DMS53 treated with DMSO at 0.1 percent for 48 hours (cell line): ENCODE results near the gene STX4.
"Not testable (repeated sequence)": the region's sequence is repeated elsewhere in the genome, so short reads cannot be mapped to it uniquely, and the experiment has no call there.

Source experiments
- DNase-seq: peaks from one replicate; lab custom pipeline; 2025; ENCODE audit not compliant: unreplicated experiment; lab: John Stamatoyannopoulos, UW

The STX4 gene

DNA sequence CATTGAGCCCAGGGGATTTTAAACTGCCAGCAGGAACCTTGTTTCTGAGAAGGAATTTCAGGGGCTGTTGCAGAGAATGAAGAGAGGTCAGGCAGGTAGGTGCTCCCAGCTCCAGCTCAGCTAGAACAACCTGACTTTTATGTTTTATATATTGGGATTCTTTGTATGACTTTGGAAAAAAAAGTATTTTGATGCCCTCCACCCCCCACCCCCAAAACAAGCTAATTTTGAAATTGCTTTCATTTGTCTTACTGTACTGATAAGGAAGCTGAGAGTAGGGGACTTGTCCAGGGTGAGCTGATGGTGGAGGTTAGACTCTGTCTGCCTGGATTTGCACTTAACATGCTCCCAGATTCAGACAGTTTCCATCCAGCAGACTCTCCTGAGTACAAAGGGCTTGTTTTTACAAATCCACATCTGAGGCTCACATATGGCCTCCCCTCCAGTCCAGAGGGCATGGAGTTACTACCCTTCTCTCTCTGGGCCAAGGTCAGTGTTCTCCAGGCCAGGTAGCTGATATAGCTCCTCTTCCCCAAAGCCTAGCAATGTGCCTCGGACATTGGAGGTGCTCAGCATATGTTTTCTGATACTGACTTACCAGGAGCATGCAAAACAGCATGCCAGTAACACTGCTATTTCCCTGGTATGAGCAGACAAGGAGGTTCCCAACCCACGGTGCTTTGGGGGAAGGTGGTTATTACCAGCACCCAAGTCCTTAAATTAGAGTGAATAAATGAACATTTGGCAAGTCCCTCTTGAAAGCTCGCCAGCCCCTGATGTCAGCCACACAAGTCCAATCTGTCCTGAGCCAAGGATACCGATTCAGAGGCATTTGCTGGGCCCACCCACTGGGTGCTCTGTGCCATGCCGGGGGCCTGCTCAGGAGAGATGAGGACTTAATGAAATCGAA, 34.3 kb upstream of the STX4 start:
- DNase-seq: no peak

DNA sequence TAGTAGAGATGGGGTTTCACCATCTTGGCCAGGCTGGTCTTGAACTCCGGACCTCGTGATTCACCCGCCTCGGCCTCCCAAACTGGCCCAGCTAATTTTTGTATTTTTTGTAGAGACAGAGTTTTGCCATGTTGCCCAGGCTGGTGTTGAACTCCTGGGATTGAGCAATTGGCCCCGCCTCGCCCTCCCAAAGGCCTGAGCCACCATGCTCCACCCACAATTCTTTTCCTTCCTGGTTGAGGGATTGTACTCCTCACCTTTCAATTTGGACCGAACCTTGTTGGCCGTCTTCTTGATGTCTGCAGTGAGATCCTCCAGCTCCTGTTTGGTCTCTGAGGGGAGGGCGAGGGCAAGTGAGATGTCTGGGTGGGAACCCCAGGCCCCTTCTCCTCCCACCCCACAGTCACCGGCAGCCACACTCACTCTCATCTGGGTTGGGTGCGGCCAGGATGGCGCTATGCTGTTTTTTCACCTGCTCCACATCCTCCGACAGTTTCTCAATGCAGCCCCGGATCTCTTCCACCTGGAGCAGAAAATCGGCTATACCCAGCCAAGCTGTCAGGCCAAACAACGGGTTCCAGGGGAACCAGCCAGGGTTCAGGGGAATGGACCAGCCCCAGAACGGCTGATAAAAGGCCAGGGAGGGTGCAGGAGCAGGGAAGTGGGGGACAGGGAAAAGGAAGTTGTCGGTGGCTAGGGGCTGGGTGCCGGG, 32.5 kb upstream of the STX4 start:
- DNase-seq: no peak

GRCh38 chr16:31001507-31002249, 31.7 kb upstream of the STX4 start:
- no peak for DNase-seq

DNA sequence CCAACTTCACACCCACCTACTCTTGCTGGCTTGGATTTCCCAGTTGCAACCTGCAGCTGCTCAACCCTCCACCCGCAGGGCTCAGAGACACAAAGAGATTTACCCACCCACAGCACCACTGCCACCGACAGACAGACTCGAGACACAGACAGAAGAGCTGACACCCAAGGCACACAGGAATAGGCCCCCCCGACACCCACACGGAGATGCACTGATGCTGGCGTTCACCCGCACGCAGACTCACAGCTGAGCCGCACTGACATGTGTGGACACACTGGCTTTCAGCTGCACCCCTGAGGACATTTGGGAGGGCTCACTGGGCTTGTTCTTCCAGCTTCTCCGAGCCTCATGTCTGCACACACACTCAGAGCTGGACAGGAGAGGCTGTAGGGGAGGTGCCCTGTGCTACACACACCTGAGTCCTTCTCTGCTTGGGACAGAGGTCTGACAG, 31.1 kb upstream of the STX4 start:
- DNase-seq: no peak

DNA sequence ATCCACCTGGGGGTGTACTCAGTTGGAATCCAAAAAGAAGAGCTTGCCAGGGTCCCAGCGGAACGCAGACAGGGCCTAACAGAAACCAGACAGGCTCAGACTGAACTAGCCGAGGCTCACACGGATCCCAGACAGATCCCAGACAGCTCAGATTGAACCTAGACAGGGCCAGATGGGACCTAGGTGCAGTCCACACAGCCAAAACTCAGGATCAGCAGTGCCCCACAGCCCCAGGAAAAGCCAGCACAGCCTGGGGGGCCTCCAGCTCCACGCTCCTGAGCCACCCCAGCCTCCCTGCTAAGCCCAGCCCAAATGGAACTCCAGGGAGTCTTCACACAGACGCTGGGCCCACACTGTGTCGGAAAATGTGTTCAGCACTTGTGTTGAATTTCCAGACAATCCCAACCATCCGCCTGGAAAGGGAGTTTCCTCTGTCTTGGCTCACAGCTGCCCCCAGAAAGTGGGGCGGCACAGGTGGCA, 30.5 kb upstream of the STX4 start:
- DNase-seq: no peak

DNA sequence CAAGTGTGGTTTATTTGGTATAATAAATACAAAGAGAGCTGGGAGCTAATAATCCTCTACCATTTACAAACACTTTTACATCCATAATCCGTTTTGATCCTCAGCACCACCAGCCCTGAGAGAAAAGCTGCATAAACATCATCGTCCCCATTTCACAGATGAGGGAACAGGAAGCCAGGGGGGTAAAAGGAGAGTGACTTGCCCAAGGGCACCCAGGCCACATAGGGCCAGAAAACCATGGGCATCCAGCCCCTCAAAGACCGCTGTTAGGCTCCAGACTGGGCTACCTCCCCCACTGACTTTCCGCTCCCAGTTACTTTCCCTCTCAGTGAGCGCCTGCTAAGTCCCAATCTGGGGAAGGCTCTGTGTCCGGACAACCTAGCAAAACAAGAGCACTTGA, 29.6 kb upstream of the STX4 start:
- DNase-seq: no peak

GRCh38 chr16:31004658-31005057, 28.7 kb upstream of the STX4 start:
- DNase-seq: no peak

DNA sequence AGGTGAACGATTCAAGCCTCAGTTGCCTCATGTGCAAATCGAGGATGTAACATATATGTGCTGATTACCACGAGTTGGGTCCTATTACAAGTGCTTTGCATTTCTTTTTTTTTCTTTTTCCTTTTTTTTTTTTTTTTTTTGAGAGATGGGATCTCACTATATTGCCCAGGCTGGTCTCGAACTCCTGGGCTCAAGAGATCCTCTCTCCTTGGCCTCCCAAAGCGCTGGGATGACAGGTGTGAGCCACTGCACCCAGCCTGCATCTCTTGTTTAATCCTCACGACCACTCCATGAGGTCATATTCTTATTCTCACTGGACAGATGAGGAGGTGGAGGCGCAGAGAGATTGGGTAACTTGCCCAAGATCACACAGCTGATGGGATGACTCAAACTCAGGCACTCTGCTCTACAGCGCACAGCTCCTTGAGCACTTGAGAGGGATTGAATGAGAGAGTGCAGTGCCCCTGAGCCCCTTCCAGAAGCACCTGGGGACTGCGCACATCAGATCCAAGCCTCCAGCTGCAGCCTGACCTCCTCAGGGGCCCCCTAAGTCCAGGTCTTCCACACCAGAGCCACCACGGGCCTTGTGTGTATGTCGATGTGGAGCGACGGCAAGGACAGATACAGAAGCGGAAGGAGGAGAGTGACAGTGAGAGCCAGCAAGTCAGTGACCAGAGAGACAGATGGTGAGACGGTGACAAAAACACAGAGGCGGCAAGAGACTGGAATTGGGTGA, 27.8 kb upstream of the STX4 start:
- DNase-seq: no peak

DNA sequence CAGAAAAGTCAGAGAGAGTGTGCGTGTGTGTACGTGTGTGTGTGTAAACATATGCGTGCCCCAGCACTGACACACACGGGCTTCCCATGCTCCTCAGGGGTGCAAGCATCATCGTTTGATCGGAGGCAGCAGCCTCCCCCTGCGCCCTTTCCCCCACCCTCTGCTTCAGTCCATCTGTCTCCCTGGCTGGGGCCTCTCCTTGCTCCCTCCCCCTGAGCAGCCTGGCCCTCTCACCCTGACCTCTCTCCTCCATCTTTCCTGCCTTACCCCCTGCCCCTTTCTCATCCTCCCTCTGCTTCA, 27.3 kb upstream of the STX4 start:
- no peak for DNase-seq

GRCh38 chr16:31006589-31006988, 26.8 kb upstream of the STX4 start:
- DNase-seq: no peak

GRCh38 chr16:31007684-31008083, 25.7 kb upstream of the STX4 start:
- no peak for DNase-seq

- DNase-seq: no peak
Measured at GRCh38 chr16:31008149-31008548, 25.2 kb upstream of the STX4 start.

DNA sequence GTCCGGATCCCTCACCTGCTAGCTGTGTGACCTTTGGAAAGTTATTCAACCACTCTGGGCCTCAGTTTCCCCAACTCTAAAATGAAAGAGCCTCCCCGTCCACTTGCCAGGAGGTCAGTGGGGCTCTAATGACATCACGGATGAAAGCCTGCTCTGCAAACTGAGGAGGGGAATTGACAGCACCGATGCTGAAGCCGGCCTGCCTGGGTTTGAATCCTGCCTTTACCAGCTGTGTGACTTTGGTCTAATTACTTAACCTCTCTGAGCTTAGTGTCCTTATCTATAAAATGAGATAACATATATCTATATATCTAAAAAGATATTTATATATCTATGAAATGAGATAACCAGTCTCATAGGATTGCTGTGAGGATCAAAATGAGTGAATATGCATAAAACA, 24.8 kb upstream of the STX4 start:
- no peak for DNase-seq

DNA sequence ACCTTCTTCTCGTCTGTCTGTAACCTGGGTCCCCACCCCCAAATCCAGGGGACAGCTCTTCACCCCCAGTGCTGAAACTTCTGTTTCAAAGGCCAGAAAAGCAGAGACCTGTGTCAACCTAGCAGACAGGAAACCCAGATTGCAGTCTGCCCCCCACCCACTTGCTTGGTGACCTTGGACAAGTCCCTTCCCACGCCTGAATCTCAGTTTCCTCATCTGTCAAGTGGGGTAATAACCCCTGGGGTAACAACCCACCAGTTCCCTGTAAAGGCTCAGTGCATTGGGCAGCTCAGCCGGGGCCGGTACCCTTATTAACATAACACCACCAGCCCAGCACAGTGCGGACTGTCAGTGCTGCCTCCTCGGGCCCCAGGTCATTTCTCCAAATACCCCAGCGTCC, 24.2 kb upstream of the STX4 start:
- no peak for DNase-seq

DNA sequence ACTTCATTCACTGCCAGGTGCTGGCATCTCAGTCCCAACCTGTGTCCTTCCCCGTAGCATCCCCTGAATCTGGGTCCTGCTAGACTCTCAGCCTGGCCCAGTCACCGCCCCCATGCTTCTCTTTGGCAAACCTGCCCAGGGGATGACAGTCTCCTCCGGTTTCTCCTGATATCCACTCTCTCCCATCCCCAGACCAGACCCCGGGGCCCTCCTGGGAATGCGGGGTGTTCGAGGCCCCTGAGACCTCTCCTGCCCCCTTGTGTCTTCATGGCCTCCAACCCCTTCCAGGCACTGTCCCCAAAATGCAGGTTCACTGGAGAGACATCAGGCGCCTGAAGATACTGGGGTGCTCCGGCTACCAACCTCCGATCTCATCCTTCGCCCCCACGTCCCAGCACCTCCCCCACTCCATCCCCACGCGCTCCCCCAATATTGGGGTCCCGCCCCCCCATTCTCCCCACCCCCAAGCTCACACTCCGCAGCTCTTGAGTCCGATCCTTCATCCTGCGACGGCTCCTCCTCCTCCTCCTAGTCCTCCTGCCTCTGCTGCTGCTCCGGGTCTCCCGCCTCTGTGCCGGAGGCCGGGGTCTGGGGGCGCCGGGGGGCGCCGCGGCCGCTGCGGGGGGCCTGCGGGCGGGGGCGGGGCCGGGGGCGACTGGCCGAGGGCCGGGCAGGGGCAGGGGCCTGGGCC, 23.3 kb upstream of the STX4 start:
- no peak for DNase-seq

GRCh38 chr16:31010585-31011325, 22.6 kb upstream of the STX4 start, which contains the start of gene STX1B:
Gene STX1B, minus strand, starts transcription at chr16:31010638. Its CDS starts 242 bp downstream, at chr16:31010396.
- DNase-seq: no peak

GRCh38 chr16:31011815-31012214, 21.5 kb upstream of the STX4 start:
- DNase-seq: not testable (repeated sequence)

DNA sequence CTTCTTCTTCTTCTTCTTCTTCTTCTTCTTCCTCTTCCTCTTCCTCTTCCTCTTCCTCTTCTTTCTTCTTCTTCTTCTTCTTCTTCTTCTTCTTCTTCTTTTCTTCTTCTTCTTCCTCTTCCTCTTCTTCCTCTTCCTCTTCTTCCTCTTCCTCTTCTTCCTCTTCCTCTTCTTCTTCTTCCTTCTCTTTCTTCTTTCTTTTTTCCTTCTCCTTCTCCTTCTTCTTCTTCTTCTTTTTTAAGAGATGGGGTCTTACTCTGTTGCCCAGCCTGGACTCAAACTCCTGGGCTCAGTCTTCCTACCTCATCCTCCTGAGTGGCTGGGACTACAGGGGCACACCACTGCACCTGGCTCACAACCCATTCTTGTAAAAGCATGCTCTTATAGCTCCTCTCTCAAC, 20.1 kb upstream of the STX4 start:
- not testable (repeated sequence) for DNase-seq

DNA sequence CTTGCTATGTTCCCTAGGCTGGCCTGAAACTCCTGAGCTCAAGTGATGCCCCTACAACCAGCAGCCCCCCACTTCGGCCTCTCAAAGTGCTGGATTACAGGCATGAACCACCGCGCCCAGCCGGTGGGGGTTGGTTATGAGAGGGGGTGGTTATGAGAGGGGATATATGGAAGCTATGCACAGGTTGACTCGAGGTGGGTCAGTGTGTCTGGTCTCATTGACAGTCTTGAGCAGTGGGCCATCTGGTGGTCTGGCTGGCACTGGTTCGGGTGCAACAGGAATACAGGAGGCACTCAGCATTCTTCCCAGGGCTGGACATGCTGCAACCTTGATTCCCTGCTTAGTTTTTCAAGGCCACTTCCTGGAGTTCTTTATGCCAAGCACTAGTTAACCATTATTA, 17.3 kb upstream of the STX4 start:
- no peak for DNase-seq

GRCh38 chr16:31017756-31018155, 15.6 kb upstream of the STX4 start:
- not testable (repeated sequence) for DNase-seq
